IMR-90 (cell line): ENCODE measurements around the gene ZBED4. TPM values are rescaled to one million over a fixed set of nuclear protein-coding genes. Genes with fewer than 3 reads are reported as not detected.

Experiments
- ATAC-seq: fragments of 200-7000 bp; cut with Tn5 transposase; 2 replicates; pipeline ENCODE4 v1.9.1; 2020; ENCODE audit warnings: low read depth, mild to moderate bottlenecking, moderate library complexity
- BruUV-seq: library from RNA; stranded (reverse); fragments of 400-500 nt; replicated peaks from 2 replicates; lab custom pipeline; 2021; lab: Mats Ljungman, UMichigan
- CTCF ChIA-PET: fragments of 300-600 bp; formaldehyde crosslinking; extraction: SDS; loops from one replicate; lab custom pipeline; 2021; ENCODE audit warnings: antibody characterized with exemption; lab: Yijun Ruan, JAX
- POLR2A ChIA-PET: fragments of 300-600 bp; sonication (Branson Sonifier 250); formaldehyde crosslinking; loops from one replicate; lab custom pipeline; 2022; ENCODE audit warnings: antibody characterized with exemption; ENCODE audit not compliant: unreplicated experiment; lab: Charles Lee
- DNase-seq: peaks from one replicate; pipeline ENCODE4 v3.0.0; 2013
- H2AFZ ChIP-seq: replicated peaks from 2 replicates; pipeline ENCODE3; 2013; ENCODE audit warnings: low read length, mild to moderate bottlenecking; ENCODE audit not compliant: poor library complexity
- H2AK5ac ChIP-seq: 2 replicates; pipeline ENCODE4 v1.6.1; 2013; ENCODE audit warnings: low read depth, low read length, inconsistent platforms
- H2AK9ac ChIP-seq: replicated peaks from 2 replicates; pipeline ENCODE3; 2013; ENCODE audit warnings: mild to moderate bottlenecking, low read depth, low read length, moderate library complexity; ENCODE audit not compliant: poor library complexity
- H2BK120ac ChIP-seq: 2 replicates; pipeline ENCODE4 v1.6.1; 2013; ENCODE audit warnings: low read depth, low read length, inconsistent platforms
- H2BK15ac ChIP-seq: 3 replicates; pipeline ENCODE4 v1.6.1; 2013; ENCODE audit warnings: low read depth, low read length, inconsistent platforms
- H2BK20ac ChIP-seq: 2 replicates; pipeline ENCODE4 v1.6.1; 2013; ENCODE audit warnings: low read depth, mild to moderate bottlenecking, inconsistent platforms, low read length, moderate library complexity
- H2BK5ac ChIP-seq: 2 replicates; pipeline ENCODE4 v1.6.1; 2013; ENCODE audit warnings: mild to moderate bottlenecking, low read depth, low read length, inconsistent platforms; ENCODE audit not compliant: poor library complexity, severe bottlenecking
- H3K14ac ChIP-seq: replicated peaks from 2 replicates; pipeline ENCODE4 v1.6.1; 2013; ENCODE audit warnings: low read depth, low read length, inconsistent platforms
- H3K18ac ChIP-seq: 2 replicates; pipeline ENCODE4 v1.6.1; 2013; ENCODE audit warnings: low read depth, low read length, control low read depth
- H3K23ac ChIP-seq: 2 replicates; pipeline ENCODE4 v1.6.1; 2013; ENCODE audit warnings: low read depth, low read length, inconsistent platforms
- H3K27ac ChIP-seq: 2 replicates; pipeline ENCODE4 v1.5.1; 2013; ENCODE audit warnings: mild to moderate bottlenecking, control low read depth, low read length; ENCODE audit not compliant: insufficient read depth
- H3K27me3 ChIP-seq: 2 replicates; pipeline ENCODE4 v1.6.1; 2013; ENCODE audit warnings: low read length; ENCODE audit not compliant: control insufficient read depth, insufficient read depth
- H3K36me3 ChIP-seq: 2 replicates; pipeline ENCODE4 v1.6.1; 2013; ENCODE audit warnings: low read length, mixed read lengths; ENCODE audit not compliant: control insufficient read depth, insufficient read depth
- H3K4ac ChIP-seq: 2 replicates; pipeline ENCODE4 v1.6.1; 2013; ENCODE audit warnings: low read depth, low read length, inconsistent platforms
- H3K4me1 ChIP-seq: 2 replicates; pipeline ENCODE4 v1.6.1; 2013; ENCODE audit warnings: low read length, mixed read lengths; ENCODE audit not compliant: control insufficient read depth, insufficient read depth
- H3K4me2 ChIP-seq: 2 replicates; pipeline ENCODE4 v1.6.1; 2013; ENCODE audit warnings: low read depth, mild to moderate bottlenecking, control low read depth, low read length, moderate library complexity
- H3K4me3 ChIP-seq: 2 replicates; pipeline ENCODE4 v1.5.1; 2013; ENCODE audit warnings: low read depth, mild to moderate bottlenecking, control low read depth, low read length, moderate library complexity; ENCODE audit not compliant: insufficient read depth
- H3K56ac ChIP-seq: 2 replicates; pipeline ENCODE4 v1.6.1; 2013; ENCODE audit warnings: low read length, inconsistent platforms; ENCODE audit not compliant: insufficient read depth; ENCODE audit errors: extremely low read depth
- H3K79me1 ChIP-seq, 2 experiments: 2 replicates each; pipeline ENCODE4 v1.6.1; 2013; ENCODE audit warnings: low read length in 2 of 2, inconsistent platforms in 1 of 2, low read depth in 1 of 2
- H3K9ac ChIP-seq: 2 replicates; pipeline ENCODE4 v1.6.1; 2013; ENCODE audit warnings: low read depth, low read length, control low read depth
- H3K9me1 ChIP-seq: 2 replicates; pipeline ENCODE4 v1.6.1; 2013; ENCODE audit warnings: low read length, inconsistent platforms; ENCODE audit not compliant: insufficient read depth
- H3K9me3 ChIP-seq: 2 replicates; pipeline ENCODE4 v1.6.1; 2013; ENCODE audit warnings: low read length; ENCODE audit not compliant: control insufficient read depth, insufficient read depth
- H4K20me1 ChIP-seq: 2 replicates; pipeline ENCODE4 v1.6.1; 2013; ENCODE audit warnings: low read length, inconsistent platforms; ENCODE audit not compliant: insufficient read depth
- H4K5ac ChIP-seq: 2 replicates; pipeline ENCODE4 v1.6.1; 2013; ENCODE audit warnings: mild to moderate bottlenecking, low read depth, low read length, control low read depth
- H4K8ac ChIP-seq, 2 experiments: 2 replicates each; pipeline ENCODE4 v1.6.1; 2013; ENCODE audit warnings: low read depth in 2 of 2, low read length in 2 of 2, control low read depth in 1 of 2, inconsistent platforms in 1 of 2
- H4K91ac ChIP-seq: 2 replicates; pipeline ENCODE4 v1.6.1; 2013; ENCODE audit warnings: low read depth, low read length, inconsistent platforms; ENCODE audit not compliant: insufficient read depth
- BHLHE40 ChIP-seq: fragments of 150-350 bp; IDR thresholded peaks from 2 replicates; pipeline ENCODE4 v1.6.1; 2016; ENCODE audit warnings: mild to moderate bottlenecking, low read depth, low read length
- CEBPB ChIP-seq: IDR thresholded peaks from 2 replicates; pipeline ENCODE4 v1.6.1; 2012; ENCODE audit warnings: low read depth, low read length, improper control_type of control experiment
- CHD1 ChIP-seq: IDR thresholded peaks from 2 replicates; pipeline ENCODE4 v1.6.1; 2012; ENCODE audit warnings: low read depth, low read length, improper control_type of control experiment
- MAFK ChIP-seq: IDR thresholded peaks from 2 replicates; pipeline ENCODE4 v1.6.1; 2012; ENCODE audit warnings: low read depth, low read length, improper control_type of control experiment
- NFE2L2 ChIP-seq: fragments of 150-350 bp; IDR thresholded peaks from 2 replicates; pipeline ENCODE4 v1.6.1; 2016; ENCODE audit warnings: low read depth, mild to moderate bottlenecking, low read length
- POLR2A ChIP-seq: IDR thresholded peaks from 2 replicates; pipeline ENCODE4 v1.6.1; 2012; ENCODE audit warnings: mild to moderate bottlenecking, low read depth, low read length
- RCOR1 ChIP-seq: IDR thresholded peaks from 2 replicates; pipeline ENCODE4 v1.6.1; 2012; ENCODE audit warnings: mild to moderate bottlenecking, low read length, improper control_type of control experiment; ENCODE audit not compliant: insufficient replicate concordance
- RFX5 ChIP-seq: IDR thresholded peaks from 2 replicates; pipeline ENCODE4 v1.8.0; 2012; ENCODE audit warnings: low read depth, mild to moderate bottlenecking, low read length, moderate library complexity
- SMC3 ChIP-seq: fragments of 150-350 bp; IDR thresholded peaks from 2 replicates; pipeline ENCODE4 v1.6.1; 2016; ENCODE audit warnings: low read depth, mild to moderate bottlenecking, antibody characterized with exemption, low read length, moderate library complexity
- WGBS, 2 experiments: methylation state at CpG; one replicate each; pipeline versions ENCODE4 v1.1.5 to v1.1.7; 2013; ENCODE audit warnings: missing lambda C conversion rate in 2 of 2; ENCODE audit not compliant: insufficient read length in 1 of 2; ENCODE audit errors: extremely low coverage in 2 of 2; 5-methylcytosine and 5-hydroxymethylcytosine counted together
- dilution Hi-C: fragments of 300-500 bp; cut with HindIII; formaldehyde crosslinking; loops from one replicate; pipeline ENCODE4 v1.14.3; 2018; ENCODE audit warnings: low sequenced_read_pairs; ENCODE audit not compliant: unreplicated experiment
- in situ Hi-C: fragments of 300-500 bp; cut with MboI; formaldehyde crosslinking; loops from 3 replicates; pipeline ENCODE4 v1.14.3; 2019; ENCODE audit warnings: low sequenced_read_pairs, inconsistent platforms, mixed read lengths
- intact Hi-C: fragments of 100-400 bp; cut with micrococcal nuclease; formaldehyde crosslinking; loops from 2 replicates; pipeline ENCODE4 v1.10.0; 2022
- polyA plus RNA-seq, 3 experiments: library from polyadenylated mRNA; depleted of rRNA; stranded (reverse); fragments of >200 nt; gene quantifications; 2 replicates each; pipeline ENCODE4 v1.2.3, GENCODE V29; 2012; ENCODE audit warnings: low replicate concordance in 1 of 3
- total RNA-seq: library from RNA; depleted of rRNA; stranded (reverse); fragments of >200 nt; gene quantifications from 2 replicates; pipeline ENCODE4 v1.2.3, GENCODE V29; 2012
- TF ChIP-seq, protein P1 (sequence below): fragments of 150-350 bp; IDR thresholded peaks from 2 replicates; pipeline ENCODE4 v1.6.1; 2016; ENCODE audit warnings: low read depth, mild to moderate bottlenecking, low read length, moderate library complexity, borderline replicate concordance

ZBED4 gene
- total and polyA plus RNA-seq, 2 of the 4 experiments (the other 2 are of a cell fraction) = 9.3 to 10.5 TPM

DNA sequence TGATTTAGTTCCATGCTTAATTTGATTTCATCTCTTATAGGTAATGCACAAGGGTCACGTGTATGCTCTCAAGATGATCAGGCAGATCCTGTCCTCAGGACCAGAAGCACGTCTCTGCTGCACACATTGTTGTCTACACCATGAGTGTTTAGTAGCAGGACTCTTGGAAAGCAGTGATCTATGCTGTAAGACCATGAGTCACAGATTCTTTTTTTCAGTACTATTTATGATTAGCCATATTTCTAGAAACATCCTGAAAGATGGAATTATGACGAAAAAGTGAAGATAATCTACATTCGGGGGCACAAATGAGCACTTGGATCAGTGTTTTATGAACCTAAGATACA, 29.6 kb downstream of the ZBED4 start:
- Histone ChIP-seq H2BK120ac (no peak overlapping the region), H2BK5ac (no peak overlapping the region), H4K20me1 (peaks cover 43% of the 10 kb centered on the region), H4K91ac (no peak overlapping the region), H3K14ac (no peak overlapping the region), H3K27me3 (no peaks in the 10 kb centered on the region), H3K9me3 (peaks cover 4% of the 10 kb centered on the region; the same call in 1 of the 2 replicates), H3K27ac (no peak overlapping the region), H3K4me2 (no peak overlapping the region), H3K56ac (no peak overlapping the region), H3K18ac (no peak overlapping the region), H3K23ac (no peak overlapping the region), H3K9ac (no peak overlapping the region), H3K4ac (no peak overlapping the region), H3K36me3 (peaks cover 34% of the 10 kb centered on the region), H3K4me3 (no peak overlapping the region), H2BK15ac (no peak overlapping the region), H2BK20ac (no peak overlapping the region), H4K5ac (no peak overlapping the region), H2AFZ (no peak overlapping the region), H3K79me1 (peaks cover 32 to 79% of the 10 kb centered on the region in 2 experiments), H3K4me1 (peaks cover 4% of the 10 kb centered on the region; the same call in 1 of the 2 replicates), H2AK9ac (no peak overlapping the region), H2AK5ac (no peak overlapping the region), H4K8ac (no peak overlapping the region), H3K9me1 (peaks cover 11% of the 10 kb centered on the region)
- ATAC-seq (peak; percentile 72), DNase-seq (peak; percentile 66)
- in situ Hi-C loops = no loop called here
- no TSS peak for BruUV-seq
- POLR2A ChIA-PET = no interaction called here
- CTCF ChIA-PET = no interaction called here
- no CpG with 5 or more reads among the region's 4 CpGs for WGBS, 2 experiments
- intact Hi-C loops = no loop called here
- TF ChIP-seq CEBPB (no peak), MAFK (no peak), NFE2L2 (no peak), RFX5 (no peak), SMC3 (no peak), CHD1 (no peak), RCOR1 (no peak), POLR2A (no peak), BHLHE40 (no peak)
- TF ChIP-seq, protein P1, sequence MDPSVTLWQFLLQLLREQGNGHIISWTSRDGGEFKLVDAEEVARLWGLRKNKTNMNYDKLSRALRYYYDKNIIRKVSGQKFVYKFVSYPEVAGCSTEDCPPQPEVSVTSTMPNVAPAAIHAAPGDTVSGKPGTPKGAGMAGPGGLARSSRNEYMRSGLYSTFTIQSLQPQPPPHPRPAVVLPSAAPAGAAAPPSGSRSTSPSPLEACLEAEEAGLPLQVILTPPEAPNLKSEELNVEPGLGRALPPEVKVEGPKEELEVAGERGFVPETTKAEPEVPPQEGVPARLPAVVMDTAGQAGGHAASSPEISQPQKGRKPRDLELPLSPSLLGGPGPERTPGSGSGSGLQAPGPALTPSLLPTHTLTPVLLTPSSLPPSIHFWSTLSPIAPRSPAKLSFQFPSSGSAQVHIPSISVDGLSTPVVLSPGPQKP = no peak
- dilution Hi-C loops = no loop called here
